H1 (cell line): ENCODE measurements around the gene FCRLB. TPM values are rescaled to one million over a fixed set of nuclear protein-coding genes. Genes with fewer than 3 reads are reported as not detected.

ENCODE experiments used
- EGR1 ChIP-seq: IDR thresholded peaks from 2 replicates; pipeline ENCODE4 v1.6.1; 2011; ENCODE audit warnings: low read depth, low read length, borderline replicate concordance
- KDM1A ChIP-seq: fragments of 200-600, 300-600 bp; sonication (generic); IDR thresholded peaks from 2 replicates; pipeline ENCODE4 v1.7.1; 2016; ENCODE audit warnings: mild to moderate bottlenecking, low read length, borderline replicate concordance
- RAD21 ChIP-seq, 2 experiments: IDR thresholded peaks in 1 of 2; conservative IDR thresholded peaks in 1 of 2; 2 replicates each; pipeline ENCODE4 v1.6.1; 2011; ENCODE audit warnings: low read depth in 2 of 2, low read length in 2 of 2, improper control_type of control experiment in 1 of 2, inconsistent platforms in 1 of 2, mild to moderate bottlenecking in 1 of 2, moderate library complexity in 1 of 2
- RNF2 ChIP-seq: fragments of 200-900, 300-1000 bp; sonication (generic); IDR thresholded peaks from 2 replicates; pipeline ENCODE4 v1.7.1; 2016; ENCODE audit warnings: borderline replicate concordance, low read depth, mild to moderate bottlenecking, antibody characterized with exemption, low read length; ENCODE audit not compliant: poor library complexity, severe bottlenecking; ENCODE audit errors: missing control alignments
- polyA plus RNA-seq, 7 experiments: library from polyadenylated mRNA; depleted of rRNA in 3 of 7; stranded (reverse) in 5 of 7; unstranded in 2 of 7; fragments of >200 nt in 5 of 7; fragments of 200-250 nt in 2 of 7; gene quantifications; 1 replicate in 5 of 7; 2 replicates in 1 of 7; 4 replicates in 1 of 7; pipeline versions ENCODE4 v1.2.1 to v1.2.3, GENCODE V29; 2011 to 2013; ENCODE audit warnings: missing spikeins in 2 of 7, mixed read lengths in 2 of 7
- total RNA-seq: library from RNA; stranded (reverse); fragmentation: NEBNext Ultra II Directional; extraction: Animal tissue kit (Norgen Biotek cat#: 25700); gene quantifications from 2 replicates; pipeline ENCODE4 v1.2.1, GENCODE V29; 2021
- TF ChIP-seq, protein P1 (sequence below): IDR thresholded peaks from 2 replicates; pipeline ENCODE4 v1.6.1; 2011; ENCODE audit warnings: low read depth, mild to moderate bottlenecking, low read length; ENCODE audit not compliant: insufficient read depth

Gene FCRLB
- total and polyA plus RNA-seq, 2 of the 8 experiments (the other 6 are each of a cell fraction or from before 2014, with no cell fraction given) = 0.14 to 0.24 TPM

DNA sequence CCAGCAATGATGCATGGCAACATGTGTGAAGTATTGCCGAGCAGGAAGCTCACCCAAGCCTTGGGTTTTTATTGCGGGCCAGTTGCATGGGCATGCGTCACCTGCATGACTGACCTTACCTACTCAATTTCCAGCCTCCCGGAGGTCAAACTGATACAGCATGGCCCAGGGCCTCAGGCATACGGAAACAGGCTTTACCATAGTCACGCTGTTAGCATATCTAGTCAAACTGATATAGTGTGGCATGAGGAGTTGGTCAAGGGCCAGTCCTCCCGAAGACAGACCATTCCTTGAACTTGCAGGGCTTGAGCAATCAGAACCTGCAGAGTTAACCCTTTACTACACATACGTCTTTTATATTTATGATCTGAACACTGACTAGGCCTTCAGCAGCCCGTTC lies 21.9 kb downstream of the FCRLB start (continued):
- TF ChIP-seq RAD21 (IDR thresholded peaks at IDR 0.05 in 1 of 2, conservative IDR thresholded peaks at IDR 0.05 in 1 of 2; ENCODE audit: low read depth in 2 of 2, low read length in 2 of 2) (no peak), KDM1A (no peak), RNF2 (no peak), EGR1 (no peak)
- TF ChIP-seq, protein P1, sequence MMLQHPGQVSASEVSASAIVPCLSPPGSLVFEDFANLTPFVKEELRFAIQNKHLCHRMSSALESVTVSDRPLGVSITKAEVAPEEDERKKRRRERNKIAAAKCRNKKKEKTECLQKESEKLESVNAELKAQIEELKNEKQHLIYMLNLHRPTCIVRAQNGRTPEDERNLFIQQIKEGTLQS = no peak
